DMS 273 (cell line): Measurements from ENCODE around the gene ADAMTS13.

ENCODE experiments used
- DNase-seq: peaks from one replicate; lab custom pipeline; 2025; ENCODE audit not compliant: unreplicated experiment; lab: John Stamatoyannopoulos, UW

ADAMTS13 gene

DNA sequence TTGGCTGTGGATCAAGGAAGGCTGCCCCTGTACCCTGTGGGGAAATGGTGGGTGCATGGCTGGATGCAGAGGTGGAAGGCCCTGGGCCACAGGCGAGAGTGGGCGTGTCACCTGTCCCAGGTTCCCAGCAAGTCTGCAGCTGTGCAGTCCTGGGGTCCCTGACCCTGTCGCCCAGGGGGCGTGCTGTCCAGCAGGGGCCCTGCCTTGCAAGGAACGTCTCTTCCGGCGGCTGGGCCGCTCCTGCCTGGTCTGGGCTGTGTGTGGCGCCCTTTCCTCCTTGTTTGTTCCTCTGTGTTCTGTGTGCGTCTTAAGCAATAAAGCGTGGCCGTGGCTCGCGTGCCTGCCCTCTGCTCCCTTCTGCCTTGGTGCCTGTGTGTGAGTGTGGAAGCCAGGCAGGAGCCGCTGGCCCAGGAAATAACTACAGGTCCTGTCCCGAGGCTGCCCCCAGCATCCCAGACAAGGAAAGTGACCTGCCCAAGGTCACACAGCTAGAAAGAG lies 48.3 kb downstream of the ADAMTS13 start:
- no peak for DNase-seq

DNA sequence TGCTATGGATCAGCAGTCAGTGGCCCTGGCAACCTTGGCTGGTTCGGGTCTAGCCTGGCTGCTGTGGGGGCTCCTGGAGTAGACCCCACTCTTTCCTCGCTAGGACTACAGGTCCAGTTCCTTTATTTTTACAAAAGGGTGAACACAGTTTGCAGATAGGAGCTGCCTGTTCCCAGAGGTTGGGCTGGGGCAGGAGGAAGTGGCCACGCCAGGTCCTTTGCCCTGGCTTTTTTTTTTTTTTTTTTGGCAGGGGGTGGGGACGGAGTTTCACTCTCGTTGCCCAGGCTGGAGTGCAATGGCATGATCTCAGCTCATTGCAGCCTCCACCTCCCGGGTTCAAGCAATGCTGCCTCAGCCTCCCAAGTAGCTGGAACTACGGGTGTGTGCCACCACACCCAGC lies 48.8 kb downstream of the ADAMTS13 start:
- no peak for DNase-seq

DNA sequence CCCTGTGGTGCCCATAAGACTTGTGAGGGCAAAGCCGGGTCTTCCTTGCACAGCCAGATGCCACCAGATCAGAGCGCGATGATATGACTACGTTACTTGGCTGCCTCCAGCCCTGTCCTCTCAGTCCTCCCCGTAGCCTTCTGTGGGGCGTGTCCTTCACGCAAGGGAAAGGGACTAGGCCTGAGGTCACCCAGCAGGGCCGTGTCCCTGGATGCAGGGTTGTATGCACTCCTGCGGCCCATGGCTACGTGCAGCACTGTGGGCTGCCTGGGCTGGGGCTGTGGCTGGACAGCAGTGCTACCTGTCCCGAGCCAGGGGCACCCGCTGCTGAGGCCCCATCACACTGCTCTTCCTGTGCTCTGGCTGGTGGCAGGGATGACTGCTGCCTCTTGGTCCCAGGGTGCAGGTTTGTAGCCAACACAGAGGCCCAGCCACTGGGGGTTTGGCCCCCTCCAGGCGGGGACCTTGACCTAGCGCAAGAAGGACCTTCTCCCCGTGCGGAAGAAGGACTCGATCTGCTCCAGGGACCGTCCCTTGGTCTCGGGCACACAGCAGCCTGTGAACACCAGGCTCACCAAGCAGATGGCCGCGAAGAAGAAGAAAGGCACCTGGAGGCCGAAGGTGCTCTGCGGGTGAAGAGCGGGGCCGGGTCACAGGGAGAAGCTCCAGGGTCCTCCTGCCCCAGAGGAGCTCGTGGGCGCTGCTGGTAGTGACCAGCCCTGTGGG lies 49.5 kb downstream of the ADAMTS13 start:
- no peak for DNase-seq

DNA sequence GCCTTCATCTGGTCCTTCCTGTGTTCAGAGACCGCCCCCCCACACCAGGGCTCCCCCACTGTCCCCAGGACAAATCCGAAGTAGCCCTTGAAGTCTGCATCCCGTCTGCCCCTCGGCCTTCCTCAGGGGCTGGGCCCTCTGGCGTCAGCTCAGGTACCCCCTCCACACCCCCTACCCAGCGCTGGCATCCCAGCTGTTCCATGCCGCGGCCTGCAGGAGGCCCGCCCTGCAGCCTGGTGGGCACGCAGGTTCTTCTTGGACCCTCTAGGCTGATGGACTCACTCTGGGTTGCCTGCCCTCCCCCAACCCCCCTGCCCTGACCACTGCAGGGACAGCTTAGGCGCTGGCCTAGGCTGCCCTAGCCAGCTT lies 50.1 kb downstream of the ADAMTS13 start:
- DNase-seq = no peak

DNA sequence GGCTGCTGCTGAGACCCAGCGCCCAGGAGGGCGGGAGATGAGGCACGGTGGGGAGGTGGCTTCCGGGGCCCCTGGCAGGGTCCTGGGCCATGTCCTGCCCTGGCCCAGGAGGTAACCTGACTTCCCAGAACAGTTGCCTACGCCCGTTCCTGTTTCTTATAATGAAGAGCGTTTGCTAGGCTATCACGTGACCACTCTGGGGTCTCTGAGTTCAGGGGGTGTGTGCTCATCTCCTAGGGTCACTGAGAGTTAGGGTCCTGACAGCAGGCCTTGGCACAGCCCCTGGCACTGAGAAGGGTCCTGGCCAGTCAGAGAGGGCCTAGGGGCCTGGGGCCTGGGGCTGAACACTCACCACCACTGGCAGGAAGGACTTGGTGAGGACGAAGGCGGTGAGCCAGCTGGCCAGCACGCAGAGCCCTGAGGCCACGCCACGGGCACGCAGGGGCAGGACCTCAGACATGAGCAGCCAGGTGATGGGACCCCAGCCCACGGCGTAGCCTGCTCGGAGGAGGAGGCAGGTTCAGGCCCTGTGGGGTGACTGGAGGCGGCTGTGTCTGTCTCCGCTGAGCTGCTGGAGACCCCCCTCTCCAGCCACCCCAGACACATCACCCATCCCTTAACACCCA lies 50.7 kb downstream of the ADAMTS13 start:
- DNase-seq = no peak

DNA sequence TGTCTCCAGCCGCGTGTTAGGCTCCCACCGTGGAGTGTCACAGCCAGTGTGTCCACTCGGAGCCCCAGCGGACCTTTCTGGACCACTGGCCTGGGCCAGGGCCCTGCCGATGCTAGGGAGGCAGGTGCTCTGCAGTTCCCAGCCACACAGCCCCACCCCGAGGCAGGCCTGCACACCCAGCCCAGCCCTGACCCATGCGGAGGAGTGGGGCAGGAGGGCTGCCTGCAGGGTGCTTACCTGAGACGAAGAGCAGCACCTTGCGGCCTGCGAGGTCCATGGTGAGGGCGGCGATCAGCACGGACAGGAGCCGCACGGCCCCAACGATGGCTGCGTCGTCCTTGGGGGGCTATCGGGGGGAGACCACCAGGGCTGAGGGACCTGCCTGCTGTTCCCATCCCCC lies 51.6 kb downstream of the ADAMTS13 start:
- no peak for DNase-seq

DNA sequence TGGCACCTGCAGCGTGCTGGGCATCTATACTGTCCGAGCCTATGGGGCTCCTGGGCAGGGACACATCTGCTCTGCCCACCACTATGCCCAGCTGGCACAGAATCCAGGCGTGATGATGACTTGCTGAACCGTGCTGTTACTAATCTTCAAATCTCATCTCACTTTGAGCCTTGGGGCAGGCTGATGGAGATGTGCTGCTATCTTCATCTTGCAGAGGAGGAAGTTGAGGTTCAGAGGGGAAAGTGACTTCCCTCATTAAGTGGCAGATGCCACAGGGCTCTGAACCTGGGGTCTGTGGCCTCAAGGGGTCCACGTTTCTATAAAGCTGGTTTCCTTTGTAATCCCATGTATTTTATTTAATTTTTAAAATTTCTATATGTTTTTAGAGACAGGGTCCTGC lies 52.0 kb downstream of the ADAMTS13 start:
- DNase-seq = no peak

DNA sequence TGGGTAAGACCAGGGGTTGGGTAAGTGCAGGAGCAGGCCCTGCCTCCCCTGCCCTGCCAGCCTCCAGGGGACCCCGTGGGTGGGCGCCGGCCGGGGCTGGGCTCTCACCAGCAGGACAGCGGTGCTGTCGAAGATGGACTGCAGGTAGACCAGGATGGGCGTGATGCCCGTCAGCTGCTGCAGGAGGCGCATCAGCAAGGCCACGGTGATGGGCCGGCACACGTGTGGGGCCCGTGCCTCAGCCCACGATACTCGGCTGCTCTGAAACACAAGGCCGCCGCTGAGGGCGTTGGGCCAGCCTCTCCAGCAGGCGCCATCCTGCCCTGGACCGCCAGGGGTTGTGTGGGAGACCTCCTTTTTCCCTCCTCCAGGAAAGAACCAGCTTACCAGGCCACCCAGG lies 52.7 kb downstream of the ADAMTS13 start:
- DNase-seq = no peak

DNA sequence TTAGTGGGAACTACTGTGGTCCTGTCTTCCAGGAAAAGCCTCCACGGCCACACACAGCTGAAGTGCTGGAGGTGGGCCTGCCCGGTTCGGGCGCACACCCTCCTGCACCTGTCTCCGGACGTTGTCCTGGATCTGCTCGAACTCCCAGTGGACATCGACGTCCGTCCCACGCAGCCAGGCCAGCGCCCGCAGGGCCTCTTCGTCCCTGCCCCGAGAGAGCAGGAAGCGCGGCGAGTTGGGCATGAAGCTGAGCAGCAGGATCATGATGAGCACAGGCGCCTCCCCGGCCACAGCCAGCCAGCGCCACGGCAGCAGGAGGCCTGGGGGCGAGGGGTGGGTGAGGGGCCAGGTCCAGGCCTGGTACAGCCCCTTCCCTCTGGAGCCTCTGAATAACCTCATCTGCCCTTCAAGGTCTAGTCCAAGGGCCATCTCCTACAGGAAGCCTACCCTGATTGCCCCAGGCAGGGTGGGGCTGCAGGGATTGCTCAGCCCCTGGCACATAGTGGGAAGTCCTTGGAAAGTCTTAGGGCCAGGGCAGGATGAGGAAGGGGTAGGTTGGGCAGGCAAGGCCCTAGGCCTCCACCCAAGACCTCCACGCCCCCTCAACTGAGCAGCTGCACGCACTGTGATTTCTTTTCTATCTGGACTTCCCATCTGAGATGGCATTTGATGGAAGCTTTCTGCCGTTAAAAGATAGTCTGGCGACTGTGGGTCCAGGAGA lies 53.3 kb downstream of the ADAMTS13 start:
- no peak for DNase-seq

DNA sequence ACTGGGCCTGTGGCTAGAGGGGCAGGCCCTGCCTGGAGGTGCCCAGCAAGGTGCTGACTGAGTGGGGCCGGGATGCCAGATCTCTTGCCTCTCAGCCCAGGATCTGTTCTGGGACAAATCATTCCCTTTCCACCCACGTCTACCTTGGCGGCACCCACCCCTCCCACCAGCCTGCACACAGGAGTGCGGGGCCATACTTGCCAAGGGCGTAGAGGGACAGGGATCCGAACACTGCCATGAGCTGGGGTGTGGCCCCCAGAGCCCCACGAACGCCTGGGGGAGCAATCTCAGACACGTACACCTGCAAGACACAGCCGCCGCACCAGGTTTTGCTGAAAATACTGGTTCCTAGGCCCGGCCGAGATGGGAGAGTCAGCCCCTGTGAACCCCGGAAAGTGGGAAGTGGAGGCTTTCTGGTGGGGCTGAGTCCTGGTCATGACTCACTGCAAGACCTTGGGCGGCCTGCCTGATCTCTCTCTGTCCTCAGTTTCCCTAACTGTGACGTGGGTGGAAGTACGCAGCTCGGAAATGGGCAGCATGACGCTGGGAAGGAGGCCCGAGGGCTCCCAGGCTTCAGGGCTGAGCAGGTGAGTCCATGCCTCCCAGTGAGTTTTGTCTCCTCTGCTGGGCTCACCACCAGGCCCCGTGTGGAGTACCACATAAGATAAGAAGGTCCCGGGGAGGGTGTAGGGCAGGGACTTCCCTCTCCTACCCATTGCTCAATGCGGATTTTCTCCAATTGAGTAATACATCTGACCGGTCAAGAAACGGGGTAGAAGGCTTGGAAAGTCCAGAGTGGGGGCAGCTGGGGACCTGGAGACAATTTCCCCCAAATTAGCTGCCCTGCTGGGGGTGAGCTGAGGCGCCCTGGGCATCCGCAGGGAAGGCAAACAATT lies 54.1 kb downstream of the ADAMTS13 start:
- DNase-seq = no peak

DNA sequence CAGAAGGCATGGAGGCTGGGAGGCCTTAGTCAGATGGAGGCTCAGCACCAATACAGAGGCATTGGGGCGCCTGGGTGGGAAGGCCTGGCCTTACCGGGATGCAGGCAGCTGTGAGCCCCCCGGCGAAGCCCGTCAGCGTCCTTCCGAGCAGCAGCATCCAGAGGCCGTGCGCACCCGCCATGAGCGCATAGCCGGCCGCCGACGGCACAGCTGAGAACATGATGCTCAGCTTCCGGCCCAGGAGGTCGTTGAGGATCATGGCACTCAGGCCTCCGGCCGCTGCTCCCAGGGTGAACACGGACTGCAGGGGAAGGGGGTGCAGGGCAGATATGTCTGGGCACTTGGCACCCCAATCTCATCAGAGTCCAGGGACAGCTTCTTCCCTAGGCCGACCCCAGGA lies 54.8 kb downstream of the ADAMTS13 start:
- DNase-seq = no peak

DNA sequence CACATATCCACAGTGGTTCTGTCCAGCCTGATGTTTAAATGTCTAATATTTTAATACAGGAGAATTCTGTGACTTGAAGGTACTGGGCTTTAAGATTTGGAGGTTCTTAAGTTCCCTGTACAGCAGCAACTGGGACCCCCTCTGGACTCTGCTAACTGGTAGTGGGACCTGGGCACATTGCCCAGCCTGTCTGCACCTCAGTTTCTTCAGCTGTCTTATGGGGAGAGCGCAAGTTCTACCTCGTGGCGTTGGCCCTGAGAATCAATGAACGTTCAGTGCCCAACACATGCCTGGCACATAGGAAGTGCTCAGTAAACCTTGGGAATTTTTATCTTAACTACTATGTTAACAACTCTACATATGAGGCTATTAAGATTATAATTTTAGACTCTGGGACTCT lies 55.3 kb downstream of the ADAMTS13 start:
- no peak for DNase-seq

DNA sequence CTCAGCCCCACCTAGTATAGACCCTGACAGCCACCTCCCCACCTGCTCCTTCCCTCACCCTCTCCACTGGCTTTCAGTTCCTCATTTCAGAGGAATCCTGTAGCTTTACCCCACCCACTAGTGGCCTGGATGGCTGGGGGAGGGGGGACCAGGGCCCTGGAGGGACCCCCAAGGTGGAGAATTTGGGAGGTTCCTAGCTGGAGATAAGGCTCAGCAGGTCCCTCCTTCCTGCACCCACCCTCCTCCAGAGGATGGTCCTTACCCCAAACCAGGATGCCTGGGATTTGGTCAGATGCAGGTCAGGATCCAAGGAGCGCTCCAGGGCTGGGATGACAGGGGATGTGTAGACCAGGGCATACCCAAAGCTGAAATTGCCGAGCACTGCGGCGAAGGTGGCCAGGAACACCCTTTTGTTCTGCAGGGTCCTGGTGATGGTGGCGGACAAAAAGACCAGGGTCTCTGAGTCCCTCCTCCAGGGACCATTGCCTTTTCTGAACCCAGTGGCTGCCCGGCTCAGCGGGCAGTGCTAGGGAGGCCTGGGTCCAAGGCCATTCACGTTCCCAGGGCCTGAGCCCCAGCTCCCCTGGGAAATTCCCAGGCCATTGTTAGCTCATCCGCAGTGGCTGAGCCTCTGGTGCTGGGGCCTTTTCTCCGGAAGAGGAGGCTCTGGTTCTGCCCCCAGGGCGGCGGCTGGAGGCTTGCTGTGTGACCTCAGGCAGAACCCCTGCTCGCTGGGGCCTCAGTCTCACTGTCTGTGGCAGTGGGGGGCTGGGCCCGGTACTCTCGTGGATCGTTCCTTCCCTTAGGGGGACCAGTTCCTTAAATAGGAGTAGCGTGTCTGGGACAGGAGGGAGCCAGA lies 56.1 kb downstream of the ADAMTS13 start:
- no peak for DNase-seq

DNA sequence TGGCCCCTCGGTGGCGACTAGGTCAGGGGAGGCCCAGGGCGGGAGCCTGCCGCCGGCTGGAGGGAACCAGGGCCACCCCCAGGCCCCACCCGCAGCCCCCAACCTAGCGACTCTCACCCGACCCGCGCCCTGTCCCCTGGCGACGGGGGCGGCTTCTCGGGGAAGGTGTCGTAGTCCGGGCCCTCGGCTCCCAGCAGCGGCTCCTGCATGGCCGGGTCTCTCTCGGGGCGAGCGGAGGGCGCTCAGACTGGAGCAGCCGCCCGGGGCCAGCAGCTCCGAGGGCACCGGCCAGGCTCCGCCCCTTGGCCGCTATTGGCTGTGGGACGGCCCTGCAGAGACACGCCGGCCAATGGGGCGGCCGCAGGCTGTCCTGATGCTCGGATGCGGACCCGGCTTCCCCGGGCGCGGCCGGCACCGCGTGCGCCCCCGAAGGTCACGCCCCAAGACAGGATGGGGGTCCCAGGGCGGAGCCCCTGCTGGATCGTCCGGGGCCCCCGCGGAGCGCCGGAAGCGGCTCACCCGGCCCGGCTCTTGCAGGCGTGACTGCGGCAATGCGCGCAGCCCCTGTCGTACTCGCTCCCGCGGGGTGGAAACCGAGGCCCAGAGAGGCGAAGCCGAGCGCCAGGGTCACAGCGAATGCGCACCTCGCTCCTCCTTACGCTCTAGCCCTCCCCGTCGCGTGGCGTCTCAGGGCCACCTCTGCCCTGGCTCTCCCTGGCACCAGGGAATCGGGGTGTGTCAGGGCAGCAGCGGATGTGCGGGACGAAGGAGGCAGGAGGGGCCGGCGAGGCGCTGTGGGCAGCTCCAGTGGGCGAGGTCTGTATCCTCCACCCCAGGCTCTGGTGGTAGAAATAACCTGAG lies 56.9 kb downstream of the ADAMTS13 start, which contains the start of gene SLC2A6:
SLC2A6 (minus strand) TSS at position 249 of the 861 bp plus-strand sequence; CDS start at position 209, 40 bp downstream.
- DNase-seq = peak; percentile 92

DNA sequence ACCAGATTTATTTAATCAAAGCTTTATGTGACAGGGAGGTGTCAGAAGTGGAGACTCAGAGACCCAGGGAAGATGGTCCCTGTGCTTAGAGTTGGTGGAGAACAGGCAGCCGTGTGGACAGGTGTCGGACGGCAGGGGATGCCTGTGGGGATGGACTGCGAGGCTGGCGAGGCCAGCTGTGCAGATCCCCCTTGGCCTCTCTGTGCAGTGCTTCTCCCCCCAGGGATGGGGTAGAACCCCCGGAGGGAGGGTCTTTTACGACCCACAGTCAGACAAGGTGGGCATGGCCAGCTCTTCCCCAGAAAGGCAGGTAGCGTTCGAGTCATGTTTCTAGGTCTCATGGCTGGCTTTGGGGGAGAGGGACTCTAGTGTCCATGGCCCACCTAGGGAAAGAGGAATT lies 61.4 kb downstream of the ADAMTS13 start:
- no peak for DNase-seq

DNA sequence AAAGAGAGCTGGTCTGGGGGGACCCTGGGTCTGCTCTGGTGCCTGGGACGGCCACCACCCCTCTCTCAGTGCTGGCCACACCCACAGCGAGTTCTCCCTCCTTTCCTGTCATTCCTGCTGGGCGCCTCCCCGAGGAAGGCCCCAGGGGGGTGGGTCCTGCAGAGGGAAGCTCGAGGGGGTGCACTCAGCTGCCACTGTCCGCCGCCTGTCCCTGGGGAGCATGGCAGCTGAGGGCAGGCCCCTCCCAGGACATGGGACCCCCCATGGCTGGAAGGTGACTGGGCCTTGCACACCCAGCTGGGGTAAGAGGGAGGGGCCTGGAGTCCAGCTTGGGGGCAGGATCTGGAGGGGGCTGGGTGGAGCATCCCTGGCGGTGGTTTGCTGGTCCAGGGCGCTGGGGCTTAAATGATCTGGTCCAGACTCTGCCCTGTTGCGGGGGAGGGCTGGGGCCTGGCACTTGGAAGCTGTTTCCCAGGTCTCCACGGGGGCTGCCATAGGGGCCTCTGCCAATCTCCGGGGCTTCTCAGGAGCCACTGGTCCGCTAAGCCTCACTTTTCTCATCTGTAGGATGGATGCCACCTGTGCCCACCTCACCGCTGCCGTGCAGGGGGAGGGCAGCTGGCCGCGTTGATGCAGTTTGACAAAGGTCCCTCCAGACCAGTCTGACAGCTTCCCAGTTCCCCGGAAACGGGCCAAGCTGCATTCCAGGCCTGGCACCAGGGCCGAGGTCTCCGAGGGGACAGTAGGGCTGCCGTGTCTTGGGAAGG lies 62.7 kb downstream of the ADAMTS13 start:
- no peak for DNase-seq

DNA sequence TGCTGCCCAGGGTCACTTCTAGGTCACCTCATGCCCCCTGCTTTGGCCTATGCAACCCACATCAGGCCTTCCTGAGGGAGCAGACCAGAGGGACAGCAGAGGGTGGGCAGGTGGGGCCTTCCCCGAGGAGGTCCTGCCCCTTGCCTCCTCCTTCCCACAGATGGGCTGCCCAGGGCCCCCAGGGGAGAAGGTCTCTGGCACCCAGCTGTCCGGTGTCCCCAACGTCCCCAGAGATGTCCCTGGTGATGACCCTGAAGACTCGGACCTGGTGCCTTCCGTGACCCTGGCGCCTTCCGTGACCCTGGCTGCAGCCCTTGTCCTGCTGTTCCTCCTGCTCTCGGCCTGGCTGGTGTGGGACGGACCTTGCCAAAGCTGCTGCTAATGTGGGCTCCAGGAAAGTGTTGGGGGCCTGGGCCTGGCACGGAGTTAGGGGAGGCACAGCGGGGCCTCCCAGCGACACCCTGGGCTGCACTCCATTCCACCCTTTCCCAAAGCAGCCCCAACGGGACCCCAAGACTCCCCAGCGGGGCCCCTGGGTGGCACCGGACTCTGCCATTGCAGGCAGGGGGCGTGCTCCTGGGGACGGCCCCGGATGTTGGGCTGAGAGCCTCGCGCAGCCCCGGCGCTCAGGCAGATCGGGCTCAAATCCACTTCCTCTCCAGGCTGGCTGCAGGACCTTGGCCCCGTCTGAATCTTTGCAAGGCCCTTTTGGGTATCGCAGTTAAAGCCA lies 63.5 kb downstream of the ADAMTS13 start:
- peak; percentile 44 for DNase-seq

DNA sequence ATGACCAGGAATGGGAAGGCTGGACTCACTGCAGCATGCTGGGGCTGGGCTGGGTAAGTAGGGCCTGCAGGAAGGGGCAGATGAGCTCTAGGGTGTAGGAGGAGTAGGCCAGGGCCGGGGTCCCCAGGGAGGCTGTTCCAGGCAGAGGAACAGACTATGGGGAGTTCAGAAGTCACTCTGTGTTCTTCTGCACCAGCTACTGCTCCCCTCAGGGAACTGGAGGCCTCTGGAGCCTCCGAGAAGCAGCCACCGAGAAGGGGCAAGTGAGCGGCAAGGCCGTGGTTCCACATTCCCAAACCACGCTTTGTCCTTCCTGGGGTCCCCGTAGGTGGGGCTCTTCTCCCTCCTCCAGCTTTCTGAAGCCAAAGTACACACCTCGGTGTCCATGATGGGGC lies 65.2 kb downstream of the ADAMTS13 start:
- DNase-seq = no peak
